ENCODE data around the gene ARSG. TPM values are rescaled to one million over a fixed set of nuclear protein-coding genes. Genes with fewer than 3 reads are reported as not detected.
"Not testable (repeated sequence)": the region's sequence is repeated elsewhere in the genome, so short reads cannot be mapped to it uniquely, and the experiment has no call there.

Gene ARSG
- total and polyA plus RNA-seq, 2 of the 4 experiments (the other 2 are of a cell fraction): 2.9 to 3.0 TPM

GRCh38 chr17:68413597-68414560, 122.6 kb downstream of the ARSG start:
- H3K36me3 ChIP-seq (ENCODE audit: control insufficient read depth, insufficient read depth, low read length); H3K27me3 ChIP-seq (ENCODE audit: control insufficient read depth, insufficient read depth, low read length); H4K91ac ChIP-seq (ENCODE audit: insufficient read depth, low read depth, low read length); H4K5ac ChIP-seq (ENCODE audit: low read depth, low read length); H2BK20ac ChIP-seq (ENCODE audit: low read depth, low read length); H2BK15ac ChIP-seq (ENCODE audit: low read depth, low read length); H3K4ac ChIP-seq (ENCODE audit: low read depth, low read length); H4K8ac ChIP-seq (ENCODE audit: low read depth in 2 of 2, low read length in 2 of 2); H3K4me1 ChIP-seq (ENCODE audit: control insufficient read depth, insufficient read depth, low read length); H4K20me1 ChIP-seq (ENCODE audit: insufficient read depth, low read length); H3K27ac ChIP-seq (ENCODE audit: insufficient read depth, low read length); dilution Hi-C loops (cut with HindIII; ENCODE audit: low sequenced_read_pairs, unreplicated experiment); H3K79me1 ChIP-seq (ENCODE audit: low read depth in 1 of 2, low read length in 2 of 2); intact Hi-C loops (cut with micrococcal nuclease); DNase-seq; H3K23ac ChIP-seq (ENCODE audit: low read depth, low read length); CTCF ChIA-PET; H3K18ac ChIP-seq (ENCODE audit: low read depth, low read length); H3K56ac ChIP-seq (ENCODE audit: extremely low read depth, insufficient read depth, low read length); in situ Hi-C loops (cut with MboI; ENCODE audit: low sequenced_read_pairs); H2AK5ac ChIP-seq (ENCODE audit: low read depth, low read length); POLR2A ChIA-PET (ENCODE audit: unreplicated experiment); H3K14ac ChIP-seq (replicated peaks; ENCODE audit: low read depth, low read length); ATAC-seq (ENCODE audit: low read depth); BruUV-seq (replicated peaks); H2BK120ac ChIP-seq (ENCODE audit: low read depth, low read length); H2AFZ ChIP-seq (replicated peaks; ENCODE audit: low read length, poor library complexity); H2BK5ac ChIP-seq (ENCODE audit: low read depth, low read length, poor library complexity, severe bottlenecking); H3K9me1 ChIP-seq (ENCODE audit: insufficient read depth, low read length); H3K9ac ChIP-seq (ENCODE audit: low read depth, low read length); H3K9me3 ChIP-seq (ENCODE audit: control insufficient read depth, insufficient read depth, low read length); H2AK9ac ChIP-seq (replicated peaks; ENCODE audit: low read depth, low read length, poor library complexity): not testable (repeated sequence)
- H3K4me2 ChIP-seq (ENCODE audit: low read depth, low read length): peak overlapping the region; percentile 62
- H3K4me3 ChIP-seq (ENCODE audit: insufficient read depth, low read depth, low read length): peak overlapping the region; percentile 36
- 20% methylated on average over 1 of the region's 34 CpGs; no CpG with 5 or more reads in 1 of the 2 experiments for WGBS, 2 experiments (ENCODE audit: extremely low coverage in 2 of 2, insufficient read length in 1 of 2)

GRCh38 chr17:68414901-68415300, 123.6 kb downstream of the ARSG start:
- dilution Hi-C loops (cut with HindIII; ENCODE audit: low sequenced_read_pairs, unreplicated experiment); H4K20me1 ChIP-seq (ENCODE audit: insufficient read depth, low read length); H3K4me2 ChIP-seq (ENCODE audit: low read depth, low read length); H3K9me1 ChIP-seq (ENCODE audit: insufficient read depth, low read length); H2AFZ ChIP-seq (replicated peaks; ENCODE audit: low read length, poor library complexity); H3K4ac ChIP-seq (ENCODE audit: low read depth, low read length); H4K5ac ChIP-seq (ENCODE audit: low read depth, low read length); H2BK5ac ChIP-seq (ENCODE audit: low read depth, low read length, poor library complexity, severe bottlenecking); H4K8ac ChIP-seq (ENCODE audit: low read depth in 2 of 2, low read length in 2 of 2); H3K56ac ChIP-seq (ENCODE audit: extremely low read depth, insufficient read depth, low read length); CTCF ChIA-PET; H3K18ac ChIP-seq (ENCODE audit: low read depth, low read length); H3K36me3 ChIP-seq (ENCODE audit: control insufficient read depth, insufficient read depth, low read length); H3K9ac ChIP-seq (ENCODE audit: low read depth, low read length); H2BK20ac ChIP-seq (ENCODE audit: low read depth, low read length); H3K27ac ChIP-seq (ENCODE audit: insufficient read depth, low read length); H4K91ac ChIP-seq (ENCODE audit: insufficient read depth, low read depth, low read length); intact Hi-C loops (cut with micrococcal nuclease); H3K23ac ChIP-seq (ENCODE audit: low read depth, low read length); in situ Hi-C loops (cut with MboI; ENCODE audit: low sequenced_read_pairs); H3K4me3 ChIP-seq (ENCODE audit: insufficient read depth, low read depth, low read length); ATAC-seq (ENCODE audit: low read depth); H2BK15ac ChIP-seq (ENCODE audit: low read depth, low read length); H3K9me3 ChIP-seq (ENCODE audit: control insufficient read depth, insufficient read depth, low read length); H3K27me3 ChIP-seq (ENCODE audit: control insufficient read depth, insufficient read depth, low read length); DNase-seq; H2AK5ac ChIP-seq (ENCODE audit: low read depth, low read length); H2AK9ac ChIP-seq (replicated peaks; ENCODE audit: low read depth, low read length, poor library complexity); H3K14ac ChIP-seq (replicated peaks; ENCODE audit: low read depth, low read length); BruUV-seq (replicated peaks); H3K4me1 ChIP-seq (ENCODE audit: control insufficient read depth, insufficient read depth, low read length); H2BK120ac ChIP-seq (ENCODE audit: low read depth, low read length); H3K79me1 ChIP-seq (ENCODE audit: low read depth in 1 of 2, low read length in 2 of 2): not testable (repeated sequence)
- POLR2A ChIA-PET (ENCODE audit: unreplicated experiment): interaction anchor here (0.7 kb wide), 1 partner anchor 289 kb away, joined by 3 read pairs; no protein-coding TSS in a partner anchor

Measured in IMR-90 (cell line).